ENCODE data around the gene SUGCT.

SUGCT gene

GRCh38 chr7:40822861-40823260, 688.1 kb downstream of the SUGCT start:
- Histone ChIP-seq H3K9me3 (ENCODE audit: control insufficient read depth, insufficient read depth, low read depth, low read length) (no peaks in the 10 kb centered on the region), H3K36me3 (ENCODE audit: control insufficient read depth in 2 of 2, insufficient read depth in 1 of 2, low read length in 2 of 2) (no peaks in the 10 kb centered on the region), H3K4me1 (ENCODE audit: control insufficient read depth, insufficient read depth, low read length) (no peaks in the 10 kb centered on the region), H3K27ac (ENCODE audit: extremely low read depth, low read depth, low read length) (no peak overlapping the region), H3K4me3 (ENCODE audit: low read depth, low read length) (no peak overlapping the region)
- ChIA-PET CTCF (interaction anchor here (0.7 kb wide), 1 partner anchor 33 kb away, joined by 3 read pairs; no protein-coding TSS in a partner anchor), POLR2A (no interaction called here)
- TF ChIP-seq TCF7L2 (IDR thresholded peaks at IDR 0.05; ENCODE audit: borderline replicate concordance, low read depth, low read length): no peak
- no peak for TF ChIP-seq OSR2 (tag by site-specific recombination; IDR thresholded peaks at IDR 0.05)
- no peak for TF ChIP-seq ZNF280C (tag by site-specific recombination; IDR thresholded peaks at IDR 0.05)
- TF ChIP-seq ZNF623 (tag by site-specific recombination; IDR thresholded peaks at IDR 0.05): no peak
- no peak for TF ChIP-seq ZNF266 (tag by site-specific recombination; IDR thresholded peaks at IDR 0.05; ENCODE audit: low read depth)
- no peak for TF ChIP-seq ZNF501 (tag by site-specific recombination; IDR thresholded peaks at IDR 0.05)
- TF ChIP-seq ZBTB8A (tag by site-specific recombination; IDR thresholded peaks at IDR 0.05): no peak
- no peak for TF ChIP-seq ZNF580 (tag by site-specific recombination; IDR thresholded peaks at IDR 0.05)

- no peaks in the 10 kb centered on the region for H3K9me3 ChIP-seq (ENCODE audit: control insufficient read depth, insufficient read depth, low read depth, low read length)
- CTCF ChIA-PET: no interaction called here
- no peaks in the 10 kb centered on the region for H3K4me1 ChIP-seq (ENCODE audit: control insufficient read depth, insufficient read depth, low read length)
- no peaks in the 10 kb centered on the region for H3K36me3 ChIP-seq (ENCODE audit: control insufficient read depth in 2 of 2, insufficient read depth in 1 of 2, low read length in 2 of 2)
- POLR2A ChIA-PET: no interaction called here
- no peak overlapping the region for H3K27ac ChIP-seq (ENCODE audit: extremely low read depth, low read depth, low read length)
- TF ChIP-seq ZNF837 (tag by site-specific recombination; IDR thresholded peaks at IDR 0.05): no peak
- TF ChIP-seq ZNF48 (tag by site-specific recombination; IDR thresholded peaks at IDR 0.05): no peak
- TF ChIP-seq KLF8 (tag by site-specific recombination; IDR thresholded peaks at IDR 0.05): no peak
- no peak for TF ChIP-seq ZNF692 (tag by site-specific recombination; IDR thresholded peaks at IDR 0.05)
- no peak for TF ChIP-seq ZNF138 (tag by site-specific recombination; IDR thresholded peaks at IDR 0.05; ENCODE audit: borderline replicate concordance)
- TF ChIP-seq ZNF133 (tag by site-specific recombination; IDR thresholded peaks at IDR 0.05): no peak
- no peak for TF ChIP-seq ZNF24 (tag by site-specific recombination; IDR thresholded peaks at IDR 0.05)
- TF ChIP-seq ZNF518A (tag by site-specific recombination; conservative IDR thresholded peaks at IDR 0.05; ENCODE audit: low read depth): no peak
- no peak for TF ChIP-seq ZNF121 (tag by site-specific recombination; IDR thresholded peaks at IDR 0.05)
- TF ChIP-seq ZBTB26 (tag by site-specific recombination; optimal IDR thresholded peaks at IDR 0.05): no peak
- no peak overlapping the region for H3K4me3 ChIP-seq (ENCODE audit: low read depth, low read length)
Observed at GRCh38 chr7:40824461-40824860, 689.7 kb downstream of the SUGCT start.

All from HEK293 (cell line).